ENCODE results near the gene CD4. TPM values are rescaled to one million over a fixed set of nuclear protein-coding genes. Genes with fewer than 3 reads are reported as not detected.

CD4 gene
- total RNA-seq, 4 donors from 2014 or later: 3.5 to 8.1 (median 3.9) TPM

GRCh38 chr12:6854036-6854435, 64.7 kb downstream of the CD4 start:
- no peak for DNase-seq
- Histone ChIP-seq H3K9me3 (no peaks in the 10 kb centered on the region), H3K27ac (no peak overlapping the region), H3K4me3 (replicated peaks in 1 of 3) (no peak overlapping the region), H3K36me3 (peaks cover 33 to 36% of the 10 kb centered on the region in 2 donors), H3K4me1 (peaks cover 10 to 12% of the 10 kb centered on the region in 2 donors), H3K27me3 (no peaks in the 10 kb centered on the region)
- intact Hi-C loops (cut with DNase I): no loop called here
- TF ChIP-seq, protein P1, sequence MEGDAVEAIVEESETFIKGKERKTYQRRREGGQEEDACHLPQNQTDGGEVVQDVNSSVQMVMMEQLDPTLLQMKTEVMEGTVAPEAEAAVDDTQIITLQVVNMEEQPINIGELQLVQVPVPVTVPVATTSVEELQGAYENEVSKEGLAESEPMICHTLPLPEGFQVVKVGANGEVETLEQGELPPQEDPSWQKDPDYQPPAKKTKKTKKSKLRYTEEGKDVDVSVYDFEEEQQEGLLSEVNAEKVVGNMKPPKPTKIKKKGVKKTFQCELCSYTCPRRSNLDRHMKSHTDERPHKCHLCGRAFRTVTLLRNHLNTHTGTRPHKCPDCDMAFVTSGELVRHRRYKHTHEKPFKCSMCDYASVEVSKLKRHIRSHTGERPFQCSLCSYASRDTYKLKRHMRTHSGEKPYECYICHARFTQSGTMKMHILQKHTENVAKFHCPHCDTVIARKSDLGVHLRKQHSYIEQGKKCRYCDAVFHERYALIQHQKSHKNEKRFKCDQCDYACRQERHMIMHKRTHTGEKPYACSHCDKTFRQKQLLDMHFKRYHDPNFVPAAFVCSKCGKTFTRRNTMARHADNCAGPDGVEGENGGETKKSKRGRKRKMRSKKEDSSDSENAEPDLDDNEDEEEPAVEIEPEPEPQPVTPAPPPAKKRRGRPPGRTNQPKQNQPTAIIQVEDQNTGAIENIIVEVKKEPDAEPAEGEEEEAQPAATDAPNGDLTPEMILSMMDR (IDR thresholded peaks at IDR 0.05): no peak
- 83 to 85% methylated on average over 6 of the region's 6 CpGs for WGBS, 2 donors

GRCh38 chr12:6855322-6855721, 66.0 kb downstream of the CD4 start:
- peaks cover 10 to 12% of the 10 kb centered on the region in 2 donors for H3K4me1 ChIP-seq
- TF ChIP-seq POLR2A (IDR thresholded peaks at IDR 0.05): no peak
- TF ChIP-seq, protein P1 (IDR thresholded peaks at IDR 0.05): no peak
- no peaks in the 10 kb centered on the region for H3K27me3 ChIP-seq
- intact Hi-C loops (cut with DNase I): no loop called here
- H3K9me3 ChIP-seq: no peaks in the 10 kb centered on the region
- 93 to 95% methylated on average over 14 of the region's 14 CpGs for WGBS, 2 donors
- H3K27ac ChIP-seq: no peak overlapping the region
- peaks cover 36 to 47% of the 10 kb centered on the region in 2 donors for H3K36me3 ChIP-seq
- DNase-seq: no peak
- no peak overlapping the region for H3K4me3 ChIP-seq (replicated peaks in 1 of 3)

DNA sequence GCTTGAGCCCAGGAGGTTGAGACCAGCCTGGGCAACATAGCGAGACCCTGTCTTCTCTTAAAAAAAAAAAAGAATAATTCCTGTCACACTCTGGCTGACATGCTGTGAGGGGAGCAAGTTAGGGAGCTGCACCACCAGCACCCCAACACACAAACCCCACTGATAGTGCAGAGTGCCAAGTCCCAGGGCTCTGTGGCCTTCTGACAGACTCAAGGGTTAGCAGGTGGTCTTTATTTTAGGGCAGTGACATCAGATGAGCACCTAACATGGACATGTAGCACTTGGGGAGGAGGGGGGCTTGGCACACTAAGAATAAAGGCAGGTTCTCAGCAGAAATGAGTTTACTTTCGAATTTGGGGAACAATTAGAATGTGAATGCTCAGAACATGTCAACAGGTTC, 69.5 kb downstream of the CD4 start:
- no peaks in the 10 kb centered on the region for H3K9me3 ChIP-seq
- H3K27ac ChIP-seq: no peak overlapping the region
- WGBS, 2 donors: 100% methylated on average over 2 of the region's 2 CpGs
- no peak for DNase-seq
- no peaks in the 10 kb centered on the region for H3K4me1 ChIP-seq
- no peaks in the 10 kb centered on the region for H3K27me3 ChIP-seq
- TF ChIP-seq, protein P1 (IDR thresholded peaks at IDR 0.05): no peak
- TF ChIP-seq POLR2A (IDR thresholded peaks at IDR 0.05): no peak
- peaks cover 63 to 80% of the 10 kb centered on the region in 2 donors for H3K36me3 ChIP-seq
- no peak overlapping the region for H3K4me3 ChIP-seq (replicated peaks in 1 of 3)
- intact Hi-C loops (cut with DNase I): no loop called here

DNA sequence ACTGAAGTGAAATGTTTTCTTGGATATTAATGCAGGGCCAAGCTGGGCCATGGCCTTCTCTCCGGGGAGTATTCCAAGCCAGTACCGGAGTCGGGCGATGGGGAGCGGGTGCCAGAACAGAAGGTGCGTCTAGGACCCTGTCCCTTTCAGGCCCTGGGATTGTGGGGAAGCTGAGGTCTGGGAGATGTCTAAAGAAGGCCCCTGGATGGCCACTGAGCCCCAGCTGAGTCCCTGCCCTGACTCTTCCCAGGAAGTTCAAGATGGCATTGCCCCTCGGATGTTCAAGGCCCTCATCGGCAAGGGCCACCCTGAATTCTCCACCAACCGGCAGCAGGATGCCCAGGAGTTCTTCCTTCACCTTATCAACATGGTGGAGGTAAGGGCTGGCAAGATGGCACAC, 70.8 kb downstream of the CD4 start:
- no peak overlapping the region for H3K27ac ChIP-seq
- no peak for DNase-seq
- no peak overlapping the region for H3K4me3 ChIP-seq (replicated peaks in 1 of 3)
- H3K9me3 ChIP-seq: no peaks in the 10 kb centered on the region
- intact Hi-C loops (cut with DNase I): no loop called here
- peaks cover 72 to 90% of the 10 kb centered on the region in 2 donors for H3K36me3 ChIP-seq
- no peaks in the 10 kb centered on the region for H3K27me3 ChIP-seq
- H3K4me1 ChIP-seq: no peaks in the 10 kb centered on the region
- 93 to 97% methylated on average over 9 of the region's 9 CpGs for WGBS, 2 donors
- TF ChIP-seq, protein P1 (IDR thresholded peaks at IDR 0.05): no peak
- no peak for TF ChIP-seq POLR2A (IDR thresholded peaks at IDR 0.05)

DNA sequence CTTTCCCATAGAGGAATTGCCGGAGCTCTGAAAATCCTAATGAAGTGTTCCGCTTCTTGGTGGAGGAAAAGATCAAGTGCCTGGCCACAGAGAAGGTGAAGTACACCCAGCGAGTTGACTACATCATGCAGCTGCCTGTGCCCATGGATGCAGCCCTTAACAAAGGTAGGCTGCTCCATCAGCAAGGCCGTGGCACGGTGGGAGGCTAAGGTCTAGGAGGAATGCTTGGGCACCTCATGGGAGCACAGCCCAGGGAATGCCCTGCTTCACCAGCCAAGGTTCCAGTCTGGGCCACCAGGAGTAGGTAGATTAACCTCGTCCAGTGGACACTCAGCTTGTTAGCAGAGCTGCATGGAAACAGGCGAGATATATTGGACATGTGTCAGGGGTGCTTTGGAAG, 71.6 kb downstream of the CD4 start:
- H3K27me3 ChIP-seq: no peaks in the 10 kb centered on the region
- no peak overlapping the region for H3K4me3 ChIP-seq (replicated peaks in 1 of 3)
- peaks cover 70 to 86% of the 10 kb centered on the region in 2 donors for H3K36me3 ChIP-seq
- intact Hi-C loops (cut with DNase I): no loop called here
- no peak overlapping the region for H3K27ac ChIP-seq
- no peaks in the 10 kb centered on the region for H3K4me1 ChIP-seq
- no peak for DNase-seq
- 92 to 97% methylated on average over 5 to 7 of the region's 7 CpGs for WGBS, 2 donors
- H3K9me3 ChIP-seq: no peaks in the 10 kb centered on the region
- TF ChIP-seq, protein P1 (IDR thresholded peaks at IDR 0.05): no peak
- no peak for TF ChIP-seq POLR2A (IDR thresholded peaks at IDR 0.05)
